T-helper 9 cell (primary cell): Measurements from ENCODE around the gene PRR33.

Experiments used
- DNase-seq: peaks from one replicate; pipeline ENCODE4 v3.0.0-alpha.2; 2020

The PRR33 gene

DNA sequence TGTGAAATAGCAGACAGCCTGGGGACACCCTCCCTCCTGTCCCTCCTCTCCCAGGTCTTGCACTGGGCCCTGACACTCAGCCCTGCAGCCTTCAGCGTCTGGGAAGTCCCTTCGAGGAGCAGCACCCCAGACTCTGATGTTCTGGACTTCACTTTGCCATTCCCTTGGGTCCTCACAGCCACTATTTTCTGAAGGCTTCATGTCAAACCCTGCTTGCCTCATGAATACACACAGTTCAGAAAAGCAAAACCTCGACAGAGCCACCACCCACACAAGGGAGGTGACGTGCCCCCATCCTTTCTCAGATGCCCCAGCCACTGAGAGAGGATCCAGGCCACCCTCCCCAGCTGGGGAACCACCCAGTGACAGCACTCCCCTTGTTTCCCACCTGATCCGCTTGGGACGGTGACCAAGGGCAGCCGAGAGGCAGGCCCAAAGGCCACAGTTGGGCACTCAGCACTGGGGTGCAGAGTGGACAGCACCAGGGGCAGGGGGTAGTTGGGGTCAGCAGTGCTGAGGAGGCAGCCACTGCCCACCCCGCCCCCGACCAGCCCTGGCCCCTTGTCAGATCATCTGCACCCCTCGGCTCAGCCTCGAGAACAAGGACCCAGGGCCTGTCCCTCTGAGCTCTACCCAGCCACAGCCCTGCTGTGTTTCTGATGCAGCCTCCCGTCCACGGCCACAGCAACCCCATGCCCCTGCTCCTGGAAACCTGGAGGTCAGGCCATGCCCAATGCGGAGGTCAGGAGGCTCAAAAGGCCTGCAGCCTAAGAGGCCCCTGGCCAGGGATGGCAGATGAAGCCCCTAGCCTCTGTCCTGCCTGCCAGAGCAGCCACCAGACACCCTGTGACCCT, 24.7 kb upstream of the PRR33 start:
- no peak for DNase-seq

GRCh38 chr11:1915795-1916131, 24.1 kb upstream of the PRR33 start:
- no peak for DNase-seq

DNA sequence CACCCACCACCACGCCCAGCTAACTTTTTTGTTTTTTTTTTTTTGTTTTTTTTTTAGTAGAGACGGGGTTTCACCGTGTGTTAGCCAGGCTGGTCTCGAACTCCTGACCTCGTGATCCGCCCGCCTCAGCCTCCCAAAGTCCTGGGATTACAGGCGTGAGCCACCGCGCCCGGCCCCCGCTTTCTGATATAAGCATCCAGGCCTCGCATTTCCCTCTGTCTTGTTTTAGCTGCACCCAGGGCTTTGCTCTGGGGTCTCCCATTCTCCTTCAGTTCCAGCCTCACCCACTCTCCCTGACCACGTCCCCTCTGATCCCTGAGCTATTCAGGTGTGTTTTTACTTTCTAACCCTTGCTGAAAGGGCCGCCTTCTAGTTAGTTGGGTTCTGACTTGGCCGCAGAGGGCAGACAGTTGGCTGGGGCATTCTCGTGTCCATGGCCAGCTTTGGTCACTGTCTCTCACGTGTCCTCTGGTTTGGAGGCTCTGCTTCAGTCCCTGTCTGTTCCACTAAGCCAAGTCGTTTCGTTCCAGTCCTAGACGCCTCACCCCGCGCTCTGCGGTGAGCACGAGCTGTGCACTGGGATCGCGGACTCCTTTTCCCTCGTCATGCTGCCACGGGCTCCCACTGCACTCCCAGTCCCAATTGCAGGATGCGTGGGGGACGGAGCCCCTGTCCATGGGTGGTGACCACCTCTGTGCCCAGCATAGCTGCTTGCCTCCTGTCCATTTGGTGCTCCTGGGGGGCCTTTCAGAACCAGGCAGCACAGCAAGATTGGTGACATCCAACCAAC, 21.8 kb upstream of the PRR33 start:
- DNase-seq: no peak

GRCh38 chr11:1912289-1912878, 20.7 kb upstream of the PRR33 start:
- no peak for DNase-seq

DNA sequence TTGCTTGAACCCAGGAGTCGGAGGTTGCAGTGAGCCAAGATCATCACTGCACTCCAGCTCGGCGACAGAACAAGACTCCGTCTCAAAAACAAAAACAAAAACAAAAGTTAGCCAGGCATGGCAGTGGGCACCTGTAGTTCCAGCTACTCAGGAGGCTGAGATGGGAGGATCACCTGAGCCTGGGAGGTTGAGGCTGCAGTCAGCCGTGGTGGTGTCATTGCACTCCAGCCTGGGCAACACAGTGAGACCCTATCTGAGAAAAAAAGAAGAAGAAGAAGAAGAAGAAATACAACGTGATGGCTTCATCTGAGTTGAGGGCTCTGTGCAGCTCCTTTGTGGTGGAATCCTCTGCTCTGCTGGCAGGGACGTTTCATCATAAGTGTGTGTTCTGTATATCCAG, 17.8 kb upstream of the PRR33 start:
- no peak for DNase-seq

GRCh38 chr11:1908618-1909017, 16.9 kb upstream of the PRR33 start:
- DNase-seq: no peak

DNA sequence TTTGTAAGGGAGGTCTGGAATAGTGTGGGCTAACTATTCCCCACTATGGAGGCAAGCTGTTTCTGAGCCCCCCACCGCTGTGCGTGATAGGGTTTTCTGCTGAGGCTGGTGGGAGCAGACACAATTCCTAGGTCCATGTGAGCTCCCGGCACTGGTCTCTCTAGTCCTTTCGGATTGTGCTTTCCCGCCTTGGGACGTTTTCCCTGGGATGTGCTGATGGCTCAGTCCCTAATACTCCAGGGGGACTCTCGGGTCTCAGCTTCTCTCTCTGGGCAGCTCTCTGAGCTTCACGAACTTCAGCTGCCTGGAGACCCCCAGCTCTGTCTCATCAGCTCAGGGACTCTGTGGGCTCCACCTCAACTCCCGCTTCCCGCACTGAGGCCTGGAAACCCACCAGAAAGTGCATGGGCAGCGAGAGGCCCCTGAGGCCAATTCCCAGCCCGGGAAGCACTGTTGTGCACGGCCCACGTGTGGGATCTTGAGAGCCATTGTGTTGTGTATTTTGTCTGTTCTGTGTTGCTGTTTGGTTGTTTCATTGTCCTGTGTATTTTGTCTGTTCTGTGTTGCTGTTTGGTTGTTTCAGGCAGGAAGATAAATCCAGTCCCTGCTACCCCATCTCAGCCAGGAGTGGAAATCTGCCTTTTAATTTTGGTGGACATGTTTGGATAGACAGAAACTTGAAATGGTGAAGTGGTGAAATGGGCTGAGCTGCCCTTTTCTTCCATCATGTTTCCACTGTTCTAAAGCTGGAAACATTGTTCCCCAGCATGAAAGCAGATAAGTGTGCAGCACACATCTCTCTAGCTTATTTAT, 15.1 kb upstream of the PRR33 start:
- no peak for DNase-seq

DNA sequence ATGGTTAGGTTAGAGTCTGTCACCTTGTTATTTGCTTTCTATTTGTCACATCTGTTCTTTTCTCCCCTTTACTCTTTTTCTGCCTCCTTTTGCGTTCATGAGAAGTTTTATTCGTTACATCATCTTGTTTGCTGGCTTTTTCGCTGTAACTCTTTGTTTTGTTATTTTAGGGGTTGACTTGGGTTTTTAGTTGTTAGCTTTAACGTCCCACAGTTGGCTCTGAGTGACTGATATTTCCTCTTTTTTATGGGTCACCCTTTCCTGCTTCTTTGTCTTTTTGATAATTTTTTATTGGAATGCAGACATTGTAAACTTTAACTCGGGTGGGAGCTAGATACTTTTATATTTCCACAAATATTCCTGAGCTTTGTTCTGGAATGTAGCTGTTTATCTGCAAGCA, 14.5 kb upstream of the PRR33 start:
- DNase-seq: no peak

GRCh38 chr11:1899686-1900085, 8.0 kb upstream of the PRR33 start:
- DNase-seq: no peak

DNA sequence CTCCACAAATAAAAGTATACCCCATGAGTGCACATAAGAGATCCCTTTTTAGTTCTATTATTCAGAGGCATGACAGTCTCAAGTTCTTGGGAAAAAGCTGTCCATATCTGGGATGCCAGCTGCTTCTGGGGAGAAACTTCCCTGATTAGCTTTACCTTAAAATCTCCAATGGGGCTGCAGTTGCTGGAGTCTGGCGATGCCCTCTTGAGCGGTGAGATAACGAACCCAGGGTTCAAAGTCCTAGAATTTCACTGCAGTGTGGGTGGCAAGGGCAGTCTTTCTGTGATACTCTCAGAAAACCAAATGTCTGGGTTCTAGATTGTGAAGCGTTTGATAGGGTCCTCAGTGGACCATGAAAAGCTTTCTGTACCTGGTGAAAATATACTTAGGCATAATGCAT, 7.4 kb upstream of the PRR33 start:
- DNase-seq: no peak

DNA sequence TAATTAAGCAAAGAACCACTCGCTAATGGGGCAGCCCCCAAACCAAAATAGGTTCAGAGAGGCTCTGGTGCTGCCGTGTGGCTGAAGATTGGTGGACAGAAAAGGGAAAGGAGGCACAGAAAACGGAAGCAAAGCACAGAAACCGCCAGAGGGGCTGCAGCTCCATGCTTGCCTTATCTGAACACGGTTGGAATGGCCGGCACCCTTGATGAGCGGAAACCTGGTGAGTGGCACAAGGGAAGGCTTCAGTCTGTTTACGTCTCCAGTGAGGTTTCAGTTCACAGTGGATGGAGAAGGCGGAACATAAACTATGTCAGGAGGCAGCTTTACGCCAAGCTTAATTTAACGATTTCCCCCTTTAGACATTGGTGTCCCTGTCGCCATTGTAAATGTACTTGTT, 5.2 kb upstream of the PRR33 start:
- no peak for DNase-seq

DNA sequence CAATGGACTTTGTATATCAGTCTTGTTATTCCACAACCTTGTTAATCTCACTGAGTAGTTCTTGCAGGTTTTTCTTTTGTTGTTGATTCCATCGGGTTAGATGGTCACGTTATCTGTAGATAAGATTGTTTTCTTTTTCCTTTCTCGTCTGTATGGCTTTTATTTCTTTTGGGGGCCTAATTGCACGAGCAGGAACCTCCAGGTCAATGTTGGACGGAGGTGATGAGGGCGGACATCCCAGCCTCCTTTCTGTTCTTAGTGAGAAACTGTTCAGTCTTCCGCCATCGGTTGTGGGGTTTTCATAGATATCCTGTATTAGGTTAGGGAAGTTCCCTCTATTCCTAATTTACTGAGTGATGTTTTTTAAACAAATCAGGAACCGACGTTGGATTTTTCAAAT, 4.8 kb upstream of the PRR33 start:
- DNase-seq: no peak

DNA sequence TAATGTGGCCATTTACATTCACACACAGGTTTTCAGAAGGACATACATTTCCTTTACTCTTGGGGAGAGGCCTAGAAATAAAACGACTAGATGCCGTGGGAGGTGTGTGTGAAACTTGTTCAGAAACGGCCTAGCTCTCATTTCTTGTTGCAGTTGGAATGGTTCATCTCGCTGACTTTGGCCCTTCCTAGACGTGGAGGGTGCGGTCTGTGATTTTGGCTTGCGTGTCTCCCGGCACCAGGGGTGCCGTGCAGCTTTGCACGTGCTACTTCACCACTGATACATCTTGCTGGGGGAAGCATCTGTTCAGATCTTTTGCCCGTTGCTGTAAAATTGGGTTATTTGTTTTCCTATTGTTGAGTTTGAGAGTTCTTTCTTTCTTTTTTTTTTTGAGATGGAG, 3.1 kb upstream of the PRR33 start:
- no peak for DNase-seq

- no peak for DNase-seq
These were observed 2.1 kb upstream of the PRR33 start for GRCh38 chr11:1893581-1894359.

DNA sequence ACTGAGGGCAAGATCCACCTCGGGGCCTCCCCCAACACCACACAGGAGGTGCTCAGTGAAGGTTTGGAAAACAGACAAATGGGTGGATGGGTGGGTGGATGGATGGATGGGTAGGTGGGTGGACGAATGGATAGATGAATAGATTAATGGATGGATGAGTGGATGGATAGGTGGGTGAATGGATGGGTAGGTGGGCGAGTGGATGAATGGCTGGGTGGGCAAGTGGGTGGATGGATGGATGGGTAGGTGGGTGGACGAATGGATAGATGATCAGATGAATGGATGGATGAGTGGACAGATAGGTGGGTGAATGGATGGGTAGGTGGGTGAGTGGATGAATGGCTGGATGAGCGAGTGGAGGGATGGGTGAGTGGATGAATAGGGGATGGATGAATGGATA, 863 bp upstream of the PRR33 start:
- no peak for DNase-seq

DNA sequence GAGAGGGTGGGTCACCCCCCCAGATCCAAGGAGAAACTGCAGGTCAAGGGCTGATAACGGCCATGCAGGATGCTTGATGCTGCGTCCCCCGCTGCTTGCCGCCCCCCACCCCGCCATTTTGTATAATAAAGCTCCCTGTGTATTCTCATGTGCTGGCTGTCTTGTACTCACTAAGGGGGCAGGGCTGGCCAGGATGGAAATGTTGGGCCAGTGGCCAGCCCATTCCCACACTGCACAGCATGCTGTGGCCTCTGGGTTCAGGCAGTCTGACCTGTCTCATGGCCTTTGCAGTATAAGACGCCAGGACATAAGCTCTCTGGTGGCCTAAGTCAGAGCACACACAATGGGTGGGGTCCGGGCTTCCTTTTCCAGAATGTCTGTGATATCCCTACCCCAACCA, 421 bp upstream of the PRR33 start:
- no peak for DNase-seq

DNA sequence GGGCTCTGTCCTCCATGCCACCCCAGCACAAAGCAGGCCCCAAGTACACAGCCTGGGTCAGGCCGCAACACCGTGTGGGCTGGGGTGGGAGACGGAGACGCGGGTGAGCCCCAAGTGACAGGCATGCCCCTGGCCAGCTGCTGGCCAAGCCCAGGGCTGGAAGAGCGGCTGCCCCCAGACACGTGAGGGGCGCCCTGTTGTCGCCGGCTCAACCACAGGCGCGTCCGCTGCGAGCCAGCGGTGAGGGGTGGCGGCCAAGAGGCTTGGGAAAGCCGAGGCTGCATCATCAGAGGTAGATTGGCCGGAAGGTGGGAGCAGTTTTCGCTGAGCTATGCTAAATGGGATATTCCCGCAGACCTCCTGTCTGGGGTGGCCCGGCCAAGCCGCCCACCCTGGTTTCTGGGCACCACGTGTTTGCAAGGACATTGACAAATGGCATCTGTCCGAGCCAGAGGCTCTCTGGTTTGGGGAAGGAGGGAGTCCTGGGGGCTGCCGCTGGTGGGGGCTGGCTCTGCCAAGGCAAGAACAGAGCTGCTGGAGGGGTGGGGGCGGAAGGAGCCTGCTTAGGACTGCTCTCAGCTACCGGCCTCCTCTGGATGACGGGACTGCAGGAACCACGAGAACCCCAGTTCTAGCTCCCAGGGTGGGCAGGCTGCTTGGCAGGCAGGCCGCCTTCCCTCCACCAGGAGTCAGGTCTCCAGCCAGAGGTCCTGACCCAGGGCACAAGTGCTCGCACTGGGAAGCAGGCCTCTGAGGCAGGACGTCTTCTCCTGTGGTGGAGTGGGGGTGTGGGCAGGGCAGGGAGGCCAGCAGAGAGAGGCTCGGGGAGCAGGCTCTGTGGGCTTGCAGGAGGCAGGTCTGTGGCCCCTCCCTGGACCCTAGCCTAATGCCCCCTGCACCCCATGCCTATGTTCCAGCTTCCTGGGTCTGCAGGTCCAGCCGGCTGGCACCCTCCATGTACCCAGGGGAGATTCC, 552 bp downstream of the PRR33 start:
- DNase-seq: no peak

DNA sequence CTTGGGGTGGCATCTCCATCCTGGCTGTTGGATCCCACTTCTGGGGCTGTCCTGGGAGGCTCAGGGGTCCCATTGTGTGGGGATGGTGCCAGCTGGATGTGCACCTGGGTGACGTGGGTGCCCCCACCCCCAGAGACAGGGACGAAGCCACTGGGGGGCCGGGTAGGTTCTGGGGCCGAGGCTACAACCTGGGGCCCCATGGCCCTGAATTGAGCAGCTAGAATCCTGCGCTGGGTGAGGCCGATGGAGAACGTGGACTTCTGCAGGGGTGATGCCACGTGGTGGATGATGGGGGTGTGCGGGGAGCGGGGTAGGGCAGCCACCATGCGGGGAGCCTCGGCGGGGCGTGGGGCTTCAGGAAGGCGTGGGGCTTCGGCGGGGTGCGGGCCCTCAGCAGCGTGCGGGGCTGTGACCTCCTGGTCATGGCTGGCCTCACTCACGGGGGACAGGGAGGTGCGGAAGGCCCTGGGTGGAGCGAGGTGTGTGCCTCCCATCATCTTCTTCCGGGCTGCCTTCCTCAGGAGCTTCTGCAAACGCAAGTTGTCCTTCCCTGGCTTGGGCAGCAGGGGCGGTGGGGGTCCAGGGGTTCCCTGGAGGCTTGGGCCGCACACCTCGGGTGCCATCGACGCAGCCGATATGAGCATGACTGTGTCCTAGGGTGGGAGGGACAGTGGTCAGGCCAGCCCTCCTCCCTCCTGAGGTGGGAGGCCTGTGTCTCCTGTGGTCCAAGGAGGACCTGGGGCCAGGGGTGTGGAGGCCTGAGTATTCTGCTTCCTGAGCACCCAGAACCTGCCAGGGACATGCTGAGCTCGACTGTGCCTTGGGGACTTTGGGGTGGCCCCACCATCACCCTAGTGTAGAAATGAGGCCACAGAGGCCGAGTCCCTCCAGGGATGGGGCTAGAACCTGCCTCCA, 1.5 kb downstream of the PRR33 start:
- DNase-seq: no peak

GRCh38 chr11:1889224-1889930, 2.3 kb downstream of the PRR33 start:
- peak; percentile 67 for DNase-seq
